ENCODE measurements around the gene LIMS2.

The LIMS2 gene

DNA sequence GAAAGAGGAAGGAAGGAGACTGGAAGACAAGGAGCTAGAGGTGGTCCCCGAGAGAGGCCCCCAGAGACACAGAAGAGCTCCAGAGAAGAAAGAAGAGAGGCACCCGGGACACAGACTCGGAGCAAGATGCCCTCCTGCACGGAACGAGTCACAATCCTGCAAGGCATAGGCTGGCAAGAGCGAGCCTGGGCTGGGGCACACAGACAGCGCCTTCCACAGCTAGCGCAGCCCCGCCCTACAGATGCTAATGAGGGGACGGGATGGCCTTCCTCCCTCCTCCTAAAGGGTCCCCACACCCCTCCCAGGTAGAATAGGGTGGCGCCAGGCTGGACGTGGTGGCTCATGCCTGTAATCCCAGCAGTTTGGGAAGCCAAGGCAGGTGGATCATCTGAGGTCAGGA is 49.2 kb downstream of the LIMS2 start:
- H3K36me3 ChIP-seq (ENCODE audit: control insufficient read depth, insufficient read depth, low read length), result no peaks in the 10 kb centered on the region
- no peak overlapping the region for H4K8ac ChIP-seq (ENCODE audit: low read depth, low read length)
- H3K4me3 ChIP-seq (ENCODE audit: low read length), result no peak overlapping the region
- no peak overlapping the region for H3K9ac ChIP-seq (ENCODE audit: low read length)
- H2AK5ac ChIP-seq (ENCODE audit: low read length), result no peak overlapping the region
- H3K79me1 ChIP-seq (ENCODE audit: low read length), result no peaks in the 10 kb centered on the region
- no peaks in the 10 kb centered on the region for H3K4me1 ChIP-seq (ENCODE audit: control insufficient read depth, low read depth, low read length)
- no peak overlapping the region for H3K56ac ChIP-seq (ENCODE audit: low read length)
- no peak overlapping the region for H3K27ac ChIP-seq (ENCODE audit: low read depth, low read length)
- DNase-seq, result no peak
- H4K5ac ChIP-seq (ENCODE audit: low read length), result no peak overlapping the region
- no peak overlapping the region for H2BK5ac ChIP-seq (ENCODE audit: low read length)
- H3K4me2 ChIP-seq (ENCODE audit: low read length), result no peak overlapping the region
- no peak overlapping the region for H3K18ac ChIP-seq (ENCODE audit: low read length)
- WGBS (ENCODE audit: extremely low coverage, insufficient coverage, low lambda C conversion rate), result no CpG with 5 or more reads among the region's 12 CpGs
- no peaks in the 10 kb centered on the region for H3K27me3 ChIP-seq (ENCODE audit: insufficient read depth, low read length, poor library complexity)
- no peak overlapping the region for H2BK120ac ChIP-seq (ENCODE audit: low read depth, low read length)
- H2BK15ac ChIP-seq (replicated peaks; ENCODE audit: low read depth), result no peak overlapping the region
- no peak overlapping the region for H3K4ac ChIP-seq (ENCODE audit: low read depth, low read length)
- no peaks in the 10 kb centered on the region for H3K79me2 ChIP-seq (ENCODE audit: control insufficient read depth, insufficient read depth, low read length)
- H3K23ac ChIP-seq (ENCODE audit: low read length), result no peak overlapping the region

DNA sequence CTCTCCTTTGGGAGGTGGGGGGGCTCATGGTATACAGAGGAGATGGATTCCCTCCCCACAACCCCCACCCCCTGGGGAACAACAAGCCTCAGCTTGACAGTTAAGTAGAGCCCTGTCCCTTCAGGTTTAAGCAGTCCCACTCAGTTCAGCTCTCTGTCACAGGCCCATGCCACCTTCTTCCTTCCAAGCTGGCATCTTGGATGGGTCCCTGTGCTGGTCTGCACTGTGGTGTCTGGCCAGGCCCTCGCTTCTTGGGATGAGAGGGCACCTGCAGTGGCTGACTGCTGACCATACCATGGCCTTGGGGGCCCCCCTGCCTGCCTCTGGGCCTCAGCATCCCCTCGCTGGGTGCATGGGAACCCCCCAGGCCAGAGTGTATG is 49.8 kb downstream of the LIMS2 start:
- no peak overlapping the region for H3K9ac ChIP-seq (ENCODE audit: low read length)
- no peaks in the 10 kb centered on the region for H3K36me3 ChIP-seq (ENCODE audit: control insufficient read depth, insufficient read depth, low read length)
- no peak for DNase-seq
- no peak overlapping the region for H3K23ac ChIP-seq (ENCODE audit: low read length)
- H3K27ac ChIP-seq (ENCODE audit: low read depth, low read length), result no peak overlapping the region
- H2BK120ac ChIP-seq (ENCODE audit: low read depth, low read length), result no peak overlapping the region
- no peak overlapping the region for H4K5ac ChIP-seq (ENCODE audit: low read length)
- H3K4me2 ChIP-seq (ENCODE audit: low read length), result no peak overlapping the region
- no peaks in the 10 kb centered on the region for H3K79me2 ChIP-seq (ENCODE audit: control insufficient read depth, insufficient read depth, low read length)
- H3K27me3 ChIP-seq (ENCODE audit: insufficient read depth, low read length, poor library complexity), result no peaks in the 10 kb centered on the region
- no peak overlapping the region for H3K18ac ChIP-seq (ENCODE audit: low read length)
- H4K8ac ChIP-seq (ENCODE audit: low read depth, low read length), result no peak overlapping the region
- no peak overlapping the region for H3K56ac ChIP-seq (ENCODE audit: low read length)
- no peaks in the 10 kb centered on the region for H3K79me1 ChIP-seq (ENCODE audit: low read length)
- H3K4me3 ChIP-seq (ENCODE audit: low read length), result no peak overlapping the region
- no CpG with 5 or more reads among the region's 2 CpGs for WGBS (ENCODE audit: extremely low coverage, insufficient coverage, low lambda C conversion rate)
- H2BK15ac ChIP-seq (replicated peaks; ENCODE audit: low read depth), result no peak overlapping the region
- H3K4me1 ChIP-seq (ENCODE audit: control insufficient read depth, low read depth, low read length), result no peaks in the 10 kb centered on the region
- H3K4ac ChIP-seq (ENCODE audit: low read depth, low read length), result no peak overlapping the region
- H2BK5ac ChIP-seq (ENCODE audit: low read length), result no peak overlapping the region
- no peak overlapping the region for H2AK5ac ChIP-seq (ENCODE audit: low read length)

DNA sequence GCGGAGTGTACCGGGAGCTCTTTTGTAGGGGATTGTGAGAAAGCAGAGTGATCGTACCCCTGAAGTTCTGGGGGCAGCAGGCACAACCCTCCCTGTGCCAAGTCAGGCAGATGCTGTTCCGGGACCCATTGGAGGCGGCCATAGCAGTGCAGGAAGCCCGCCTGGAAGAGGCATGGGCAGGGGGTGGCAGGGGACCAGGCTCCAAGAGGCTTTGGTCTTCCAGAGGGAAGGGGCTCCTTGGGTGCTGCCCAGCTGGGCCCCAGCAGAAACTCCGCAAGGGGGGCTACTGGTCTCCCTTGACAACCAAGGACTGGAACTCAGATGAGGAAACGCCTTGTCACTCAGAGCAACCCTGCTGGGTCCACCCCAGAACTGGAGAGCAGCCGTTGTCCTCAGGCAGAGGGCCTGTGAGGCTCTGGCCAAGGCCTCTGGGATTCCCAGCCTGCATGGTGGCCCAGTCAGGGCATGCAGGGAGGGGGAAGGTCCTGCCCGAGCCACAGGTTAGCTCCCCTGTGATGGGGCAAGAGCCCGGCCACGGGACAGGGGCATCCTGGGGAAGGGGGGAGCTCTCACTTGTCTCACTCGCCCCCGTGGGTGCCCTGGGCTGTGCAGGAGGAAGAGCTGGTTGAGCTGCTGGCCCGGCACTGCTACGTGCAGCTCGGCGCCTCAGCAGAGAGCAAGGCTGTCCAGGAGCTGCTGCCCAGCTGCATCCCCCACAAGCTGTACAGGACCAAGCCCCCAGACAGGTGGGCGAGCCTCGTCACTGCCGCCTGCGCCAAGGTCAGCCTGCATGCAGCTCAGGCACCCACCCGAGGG is 50.4 kb downstream of the LIMS2 start:
- Histone ChIP-seq H3K4me2 (ENCODE audit: low read length) (no peak overlapping the region), H2AK5ac (ENCODE audit: low read length) (no peak overlapping the region), H4K5ac (ENCODE audit: low read length) (no peak overlapping the region), H3K4ac (ENCODE audit: low read depth, low read length) (no peak overlapping the region), H2BK15ac (replicated peaks; ENCODE audit: low read depth) (no peak overlapping the region), H3K56ac (ENCODE audit: low read length) (no peak overlapping the region), H2BK120ac (ENCODE audit: low read depth, low read length) (no peak overlapping the region), H3K4me1 (ENCODE audit: control insufficient read depth, low read depth, low read length) (no peaks in the 10 kb centered on the region), H3K4me3 (ENCODE audit: low read length) (no peak overlapping the region), H3K36me3 (ENCODE audit: control insufficient read depth, insufficient read depth, low read length) (no peaks in the 10 kb centered on the region), H2BK5ac (ENCODE audit: low read length) (no peak overlapping the region), H3K23ac (ENCODE audit: low read length) (no peak overlapping the region), H3K18ac (ENCODE audit: low read length) (no peak overlapping the region), H4K8ac (ENCODE audit: low read depth, low read length) (no peak overlapping the region), H3K27me3 (ENCODE audit: insufficient read depth, low read length, poor library complexity) (no peaks in the 10 kb centered on the region), H3K79me2 (ENCODE audit: control insufficient read depth, insufficient read depth, low read length) (no peaks in the 10 kb centered on the region), H3K79me1 (ENCODE audit: low read length) (no peaks in the 10 kb centered on the region), H3K27ac (ENCODE audit: low read depth, low read length) (no peak overlapping the region), H3K9ac (ENCODE audit: low read length) (no peak overlapping the region)
- no CpG with 5 or more reads among the region's 23 CpGs for WGBS (ENCODE audit: extremely low coverage, insufficient coverage, low lambda C conversion rate)
- no peak for DNase-seq

DNA sequence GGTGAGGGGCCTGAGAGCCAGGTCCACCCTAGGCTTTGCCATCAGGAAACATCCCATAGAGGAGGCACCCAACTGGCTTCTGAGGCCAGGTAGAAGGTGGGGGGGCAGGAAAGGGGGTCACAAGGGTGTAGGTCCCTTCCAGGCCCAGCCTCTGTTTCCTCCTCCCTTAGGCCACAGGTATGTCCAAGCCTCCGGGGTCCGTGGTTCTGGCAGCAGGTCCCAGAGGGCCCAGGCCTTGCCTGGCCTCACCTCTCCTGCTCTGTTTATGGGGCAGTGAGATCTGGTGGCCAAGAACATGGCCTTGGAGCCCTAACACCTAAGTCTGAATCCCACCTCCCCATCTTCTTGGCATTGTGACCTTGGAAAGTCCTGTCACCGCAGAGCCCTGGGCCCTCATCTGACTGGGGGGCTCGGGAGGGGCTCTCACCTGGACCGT is 51.0 kb downstream of the LIMS2 start:
- no peaks in the 10 kb centered on the region for H3K27me3 ChIP-seq (ENCODE audit: insufficient read depth, low read length, poor library complexity)
- no peaks in the 10 kb centered on the region for H3K36me3 ChIP-seq (ENCODE audit: control insufficient read depth, insufficient read depth, low read length)

DNA sequence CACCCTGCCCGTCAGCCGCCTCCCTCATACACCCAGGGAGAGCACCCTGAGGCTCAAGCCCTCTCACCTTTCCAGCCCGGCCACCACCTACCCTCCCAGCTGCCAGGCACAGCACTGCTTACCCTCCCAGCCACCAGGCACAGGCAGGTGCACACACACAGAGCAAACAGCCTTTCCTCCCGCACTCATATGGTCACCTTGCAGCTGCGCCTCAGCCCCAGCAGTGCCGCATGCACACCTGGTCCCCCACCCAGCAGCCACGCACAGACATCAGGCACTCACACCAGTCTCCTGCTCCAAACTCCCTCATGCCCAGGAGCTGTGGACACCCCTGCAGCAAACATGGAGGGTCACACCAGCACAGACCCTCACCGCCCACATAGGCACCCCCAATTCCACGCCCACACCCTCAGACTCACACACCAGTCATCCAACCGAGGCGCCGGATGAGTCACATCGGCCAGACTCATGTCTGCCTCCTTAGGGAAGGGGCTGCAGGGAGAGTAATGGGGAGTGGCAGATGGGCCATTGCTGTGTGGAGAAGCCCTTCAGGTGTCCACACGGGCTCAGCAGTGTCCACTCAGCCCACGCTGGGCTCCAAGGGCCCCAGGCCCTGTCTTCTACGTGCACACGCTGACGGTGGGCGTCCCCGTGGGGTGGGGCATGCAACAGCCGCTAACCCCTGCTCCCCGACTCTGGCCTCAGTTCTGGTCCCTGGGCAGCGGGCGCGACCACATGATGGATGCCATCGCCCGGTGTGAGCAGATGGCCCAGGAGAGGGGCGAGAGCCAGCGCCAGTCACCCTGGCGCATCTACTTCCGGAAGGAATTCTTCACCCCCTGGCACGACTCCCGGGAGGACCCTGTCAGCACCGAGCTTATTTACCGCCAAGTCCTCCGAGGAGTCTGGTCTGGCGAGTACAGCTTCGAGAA is 51.7 kb downstream of the LIMS2 start:
- H3K79me1 ChIP-seq (ENCODE audit: low read length), result no peaks in the 10 kb centered on the region
- H3K4ac ChIP-seq (ENCODE audit: low read depth, low read length), result no peak overlapping the region
- H3K56ac ChIP-seq (ENCODE audit: low read length), result no peak overlapping the region
- no peaks in the 10 kb centered on the region for H3K79me2 ChIP-seq (ENCODE audit: control insufficient read depth, insufficient read depth, low read length)
- no peak overlapping the region for H3K4me3 ChIP-seq (ENCODE audit: low read length)
- DNase-seq, result no peak
- H3K4me1 ChIP-seq (ENCODE audit: control insufficient read depth, low read depth, low read length), result no peaks in the 10 kb centered on the region
- no peak overlapping the region for H3K9ac ChIP-seq (ENCODE audit: low read length)
- no peak overlapping the region for H4K8ac ChIP-seq (ENCODE audit: low read depth, low read length)
- WGBS (ENCODE audit: extremely low coverage, insufficient coverage, low lambda C conversion rate), result no CpG with 5 or more reads among the region's 38 CpGs
- H3K27me3 ChIP-seq (ENCODE audit: insufficient read depth, low read length, poor library complexity), result no peaks in the 10 kb centered on the region
- H3K27ac ChIP-seq (ENCODE audit: low read depth, low read length), result no peak overlapping the region
- H3K36me3 ChIP-seq (ENCODE audit: control insufficient read depth, insufficient read depth, low read length), result no peaks in the 10 kb centered on the region
- no peak overlapping the region for H2BK120ac ChIP-seq (ENCODE audit: low read depth, low read length)
- no peak overlapping the region for H3K23ac ChIP-seq (ENCODE audit: low read length)
- H2BK5ac ChIP-seq (ENCODE audit: low read length), result no peak overlapping the region
- no peak overlapping the region for H2BK15ac ChIP-seq (replicated peaks; ENCODE audit: low read depth)
- no peak overlapping the region for H2AK5ac ChIP-seq (ENCODE audit: low read length)
- no peak overlapping the region for H3K4me2 ChIP-seq (ENCODE audit: low read length)
- H3K18ac ChIP-seq (ENCODE audit: low read length), result no peak overlapping the region
- H4K5ac ChIP-seq (ENCODE audit: low read length), result no peak overlapping the region

More for the DNA sequence above, 51.0 kb downstream of the LIMS2 start:
- H3K56ac ChIP-seq (ENCODE audit: low read length), result no peak overlapping the region
- DNase-seq, result no peak
- H3K23ac ChIP-seq (ENCODE audit: low read length), result no peak overlapping the region
- H2BK120ac ChIP-seq (ENCODE audit: low read depth, low read length), result no peak overlapping the region
- no peak overlapping the region for H3K4ac ChIP-seq (ENCODE audit: low read depth, low read length)
- H3K79me1 ChIP-seq (ENCODE audit: low read length), result no peaks in the 10 kb centered on the region
- H2BK5ac ChIP-seq (ENCODE audit: low read length), result no peak overlapping the region
- WGBS (ENCODE audit: extremely low coverage, insufficient coverage, low lambda C conversion rate), result no CpG with 5 or more reads among the region's 5 CpGs
- H4K5ac ChIP-seq (ENCODE audit: low read length), result no peak overlapping the region
- H3K9ac ChIP-seq (ENCODE audit: low read length), result no peak overlapping the region
- H2AK5ac ChIP-seq (ENCODE audit: low read length), result no peak overlapping the region
- no peak overlapping the region for H4K8ac ChIP-seq (ENCODE audit: low read depth, low read length)
- no peak overlapping the region for H3K27ac ChIP-seq (ENCODE audit: low read depth, low read length)
- no peaks in the 10 kb centered on the region for H3K4me1 ChIP-seq (ENCODE audit: control insufficient read depth, low read depth, low read length)
- no peak overlapping the region for H3K4me2 ChIP-seq (ENCODE audit: low read length)
- H3K4me3 ChIP-seq (ENCODE audit: low read length), result no peak overlapping the region
- H3K18ac ChIP-seq (ENCODE audit: low read length), result no peak overlapping the region
- H3K79me2 ChIP-seq (ENCODE audit: control insufficient read depth, insufficient read depth, low read length), result no peaks in the 10 kb centered on the region
- no peak overlapping the region for H2BK15ac ChIP-seq (replicated peaks; ENCODE audit: low read depth)
